Skin of body (tissue), 2 donors: ENCODE measurements around the gene NPAS3. TPM values are rescaled to one million over a fixed set of nuclear protein-coding genes. Genes with fewer than 3 reads are reported as not detected.

Source experiments
- DNase-seq: peaks from one replicate; lab custom pipeline; 2025; lab: John Stamatoyannopoulos, UW
- total RNA-seq: library from RNA; depleted of rRNA; stranded (reverse); fragments of >200 nt; gene quantifications from one replicate; pipeline ENCODE4 v1.2.3, GENCODE V29; 2014

Gene NPAS3
- total RNA-seq, 1 donor from 2014 or later, result 3.8 TPM

DNA sequence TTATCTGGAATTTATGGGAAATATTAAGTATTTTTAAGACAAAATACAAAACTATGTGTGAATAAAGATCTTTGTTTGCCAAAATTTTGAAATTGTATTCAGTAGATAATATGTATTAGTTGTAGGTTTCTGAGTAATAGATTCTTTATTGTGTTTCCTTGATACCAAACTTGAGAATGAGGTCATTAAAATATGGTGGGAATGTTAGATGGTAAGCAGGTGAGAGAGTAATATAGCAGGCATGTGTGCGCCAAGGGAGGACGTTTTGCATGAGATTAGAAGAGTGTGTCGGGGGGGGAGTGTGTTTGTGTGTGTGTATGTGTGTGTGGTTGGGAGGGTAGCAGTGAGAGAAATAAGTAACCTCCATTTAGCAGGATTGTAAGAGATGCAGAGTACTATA lies 376.5 kb downstream of the NPAS3 start:
- no peak for DNase-seq

GRCh38 chr14:33315721-33316120 lies 377.0 kb downstream of the NPAS3 start:
- DNase-seq, result no peak

DNA sequence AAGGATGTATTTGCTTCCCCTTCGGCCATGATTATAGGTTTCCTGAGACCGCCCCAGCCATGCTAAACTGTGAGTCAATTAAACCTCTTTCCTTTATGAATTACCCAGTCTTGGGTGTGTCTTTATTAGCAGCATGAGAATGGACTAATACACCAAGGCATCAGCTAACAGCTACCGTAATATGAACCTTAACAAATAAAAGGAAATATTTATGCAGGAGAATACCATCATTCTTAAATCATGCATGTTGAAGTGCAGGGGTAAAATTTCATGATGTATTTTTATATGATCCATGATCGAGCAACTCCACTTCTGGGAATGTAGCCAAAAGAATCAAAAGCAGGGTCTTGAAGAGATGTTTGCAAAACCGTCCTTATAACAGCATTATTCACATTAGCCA lies 379.0 kb downstream of the NPAS3 start:
- no peak for DNase-seq

- no peak for DNase-seq
Measured at GRCh38 chr14:33323979-33324378, 385.3 kb downstream of the NPAS3 start.

- DNase-seq, result no peak
Measured at GRCh38 chr14:33331176-33331949, 392.7 kb downstream of the NPAS3 start.

- DNase-seq, result no peak
Measured at GRCh38 chr14:33332497-33332896, 393.8 kb downstream of the NPAS3 start.

- no peak for DNase-seq
Measured at GRCh38 chr14:33335366-33335765, 396.7 kb downstream of the NPAS3 start.

DNA sequence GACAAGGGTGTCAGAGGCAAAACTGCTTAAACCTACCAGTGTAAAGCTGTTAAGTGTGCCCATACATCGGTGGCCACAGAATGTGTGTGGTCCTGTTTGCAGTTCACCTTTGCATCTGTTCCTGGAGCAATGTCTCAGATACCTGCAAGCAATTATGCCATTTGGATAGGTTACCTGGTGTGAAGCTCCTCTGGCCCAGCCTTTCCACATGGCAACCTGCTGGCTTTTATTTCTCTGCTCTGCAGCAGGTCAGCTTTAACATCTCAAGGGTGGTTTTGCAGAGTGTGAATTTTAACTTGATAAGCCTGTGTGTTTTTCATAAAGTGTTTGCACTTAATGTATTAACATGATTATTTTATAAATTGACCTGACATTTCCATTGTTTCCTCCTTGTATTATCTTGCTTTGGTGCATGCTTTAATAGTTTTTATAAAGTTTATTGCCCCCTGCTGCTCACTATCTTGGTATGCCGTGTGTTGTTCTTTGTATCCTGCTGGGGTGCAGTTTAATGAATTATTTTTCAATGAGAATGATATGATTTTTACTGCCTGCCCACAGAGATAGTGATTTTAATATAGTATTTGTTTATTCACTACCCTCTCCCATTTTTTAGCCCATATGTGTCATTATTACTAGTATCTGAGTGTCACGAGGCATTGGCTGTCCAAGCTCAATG lies 403.8 kb downstream of the NPAS3 start:
- no peak for DNase-seq

DNA sequence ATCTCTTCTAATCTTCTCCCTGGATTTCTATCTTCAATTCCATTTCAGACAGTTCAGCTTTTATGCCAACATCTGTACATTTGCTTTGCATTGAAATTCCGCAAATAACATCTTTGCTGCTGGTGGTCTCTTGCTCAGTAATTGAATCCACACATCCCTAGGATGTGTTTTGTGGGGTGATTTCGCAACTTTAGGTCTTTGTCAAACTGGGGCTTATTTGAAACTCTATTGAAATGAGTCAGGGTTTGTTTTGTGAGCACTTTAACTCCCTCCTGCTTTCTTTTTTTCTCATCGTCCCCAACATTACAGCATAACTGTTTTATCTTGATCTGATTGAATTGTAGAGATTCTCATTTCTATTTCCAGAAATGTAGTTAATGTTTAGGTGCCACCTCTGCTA lies 404.3 kb downstream of the NPAS3 start:
- peak; percentile 11 for DNase-seq

DNA sequence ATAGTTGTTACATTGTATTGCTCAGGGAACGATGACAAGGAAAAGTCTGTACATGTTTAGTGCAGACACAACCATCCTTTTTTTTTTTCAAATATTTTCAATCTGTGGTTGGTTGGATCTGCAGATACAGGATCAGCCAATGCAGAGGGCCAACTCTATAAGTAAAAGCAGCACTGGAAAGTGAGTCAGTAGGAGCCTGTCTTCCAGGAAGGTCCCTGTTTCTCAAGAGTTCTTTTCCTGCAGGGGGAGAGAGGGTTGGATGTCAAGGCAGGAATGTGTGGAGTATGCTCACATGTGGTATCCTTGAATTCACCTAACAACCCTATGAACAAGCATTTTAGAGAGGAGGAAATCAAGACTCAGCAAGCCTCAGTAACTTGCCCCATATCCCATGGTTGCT lies 409.1 kb downstream of the NPAS3 start:
- no peak for DNase-seq

GRCh38 chr14:33348510-33348909 lies 409.8 kb downstream of the NPAS3 start:
- DNase-seq, result no peak

DNA sequence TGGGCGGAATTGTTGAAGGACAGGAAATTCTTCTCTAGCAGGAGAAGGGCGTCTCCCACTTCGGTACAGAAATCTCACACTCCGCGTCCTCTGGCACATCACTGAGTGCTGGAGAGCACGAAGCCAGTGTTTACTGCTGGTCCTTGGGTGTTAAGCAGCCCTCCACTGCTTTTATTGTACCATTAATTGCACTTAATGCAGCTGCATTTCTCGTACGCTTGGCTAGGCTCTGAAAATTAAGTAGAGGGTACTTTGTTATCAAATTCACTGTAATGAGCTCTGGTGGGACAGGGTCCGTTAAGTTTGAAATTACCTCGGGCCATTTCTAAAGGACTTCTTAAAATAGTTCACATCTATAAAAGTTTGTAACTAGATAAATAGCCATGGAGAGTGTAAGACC lies 411.2 kb downstream of the NPAS3 start:
- DNase-seq, result no peak

GRCh38 chr14:33350366-33350990 lies 411.8 kb downstream of the NPAS3 start:
- DNase-seq, result no peak

- no peak for DNase-seq
Measured at GRCh38 chr14:33352821-33353220, 414.1 kb downstream of the NPAS3 start.

DNA sequence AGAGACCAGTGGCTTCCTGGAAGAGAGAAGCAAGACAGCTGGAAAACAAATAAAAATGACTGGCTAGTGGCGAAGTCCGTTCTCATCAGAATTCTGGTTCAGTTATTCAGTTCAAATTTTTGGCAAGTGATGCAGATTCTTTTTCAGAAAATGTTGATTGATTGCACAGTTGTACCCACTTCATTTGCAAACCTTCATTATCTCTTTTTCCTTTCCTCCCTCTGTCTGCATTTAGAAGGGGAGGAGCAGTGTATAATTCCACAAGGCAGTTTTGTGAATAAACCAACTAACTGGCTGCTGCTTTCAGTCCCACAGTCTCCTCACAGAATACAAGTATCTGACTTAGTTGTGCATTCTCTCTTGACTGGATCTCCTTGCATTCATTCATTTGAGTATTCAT lies 417.5 kb downstream of the NPAS3 start:
- no peak for DNase-seq

DNA sequence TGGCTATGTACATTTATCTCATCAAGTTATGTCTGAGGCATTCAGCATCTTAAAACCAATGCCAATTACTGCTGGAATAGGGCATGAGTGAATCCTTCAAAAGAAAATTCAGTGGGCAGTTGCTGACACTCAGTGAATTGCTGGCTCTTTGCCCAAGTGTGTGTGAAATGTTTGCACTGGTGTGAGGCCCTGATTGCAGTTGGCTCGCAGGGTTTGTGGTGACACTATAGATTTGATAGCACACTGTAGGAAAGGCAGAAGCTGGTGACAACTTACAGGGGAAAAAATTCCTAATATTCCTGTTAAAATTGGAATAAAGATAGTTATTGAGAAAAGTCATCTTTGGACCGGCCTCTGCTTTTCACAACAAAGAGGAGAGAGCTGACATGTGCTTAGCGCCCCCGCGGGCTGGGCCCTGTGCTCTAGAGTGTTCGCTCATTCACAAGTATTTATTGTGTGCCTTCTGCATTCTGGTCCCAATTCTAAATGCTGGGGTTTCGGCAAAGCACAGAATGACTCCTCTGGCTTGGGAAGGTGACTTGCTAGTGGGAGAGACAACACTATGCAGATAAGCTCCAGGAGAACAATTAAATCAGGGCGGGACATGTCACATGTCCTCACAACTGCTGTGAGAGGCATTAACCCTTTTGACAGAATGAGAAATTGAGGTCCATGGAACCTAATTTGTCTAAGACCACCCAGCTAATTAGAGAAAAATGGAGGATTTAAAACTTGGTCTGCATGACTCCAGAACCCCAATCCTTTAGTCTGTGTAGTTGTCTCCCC lies 418.7 kb downstream of the NPAS3 start:
- no peak for DNase-seq

DNA sequence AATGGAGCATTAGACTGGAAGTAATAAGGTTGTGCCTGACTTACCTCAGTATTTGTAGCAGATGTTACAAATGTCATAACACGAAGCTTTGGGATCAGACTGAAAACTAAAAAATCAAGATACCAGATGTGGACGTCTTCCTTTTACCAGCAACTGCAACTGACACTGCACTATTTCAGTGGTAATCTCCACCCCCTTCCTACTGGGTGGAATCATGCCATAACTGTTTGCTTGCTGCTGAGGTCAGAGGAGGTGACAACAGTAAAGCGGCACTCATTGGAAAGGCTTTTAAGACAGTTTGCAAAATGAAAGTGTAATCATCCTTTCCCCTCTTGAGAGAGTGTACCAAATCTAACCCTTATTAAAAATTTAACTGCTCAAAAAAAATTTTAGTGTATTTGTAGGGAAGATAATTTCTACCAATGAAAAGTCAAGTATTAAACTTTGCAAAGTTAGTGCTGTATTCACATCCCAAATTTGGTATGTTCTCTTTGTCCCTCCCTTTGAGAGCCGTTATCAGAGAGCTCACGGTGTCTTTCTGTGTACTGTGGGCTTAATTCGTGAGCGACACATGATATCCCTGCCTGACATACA lies 420.7 kb downstream of the NPAS3 start:
- no peak for DNase-seq

GRCh38 chr14:33362934-33363333 lies 424.3 kb downstream of the NPAS3 start:
- DNase-seq, result no peak

DNA sequence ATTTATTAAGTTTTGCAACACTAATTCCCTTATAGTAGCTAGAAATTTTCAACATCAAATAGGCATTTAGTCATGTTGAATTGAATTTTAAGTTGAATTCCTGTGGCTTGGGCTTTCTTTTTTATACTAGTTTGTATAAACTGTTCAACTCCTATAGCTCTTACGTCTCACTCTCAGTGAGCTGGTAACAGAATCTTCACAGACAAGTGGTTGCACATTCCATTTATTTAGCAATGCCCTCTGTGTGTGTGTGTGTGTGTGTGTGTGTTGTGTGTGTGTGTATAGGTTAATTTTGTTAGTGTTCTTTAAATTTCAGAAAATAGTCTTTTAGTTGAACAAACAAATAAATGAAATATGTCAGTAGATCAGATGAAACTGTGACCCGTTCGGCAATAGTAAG lies 425.0 kb downstream of the NPAS3 start:
- DNase-seq, result no peak

- DNase-seq, result no peak
Measured at GRCh38 chr14:33364466-33364865, 425.8 kb downstream of the NPAS3 start.

GRCh38 chr14:33369041-33369440 lies 430.4 kb downstream of the NPAS3 start:
- no peak for DNase-seq
